Peyer's patch (tissue), 4 donors: Measurements from ENCODE around the gene VPS50.

Experiments used
- POLR2A ChIP-seq, 2 donors: fragments of 450-650 bp; IDR thresholded peaks; one replicate each; pipeline ENCODE4 v1.5.1; 2017; ENCODE audit warnings: antibody characterized with exemption in 2 of 2, mild to moderate bottlenecking in 2 of 2, moderate library complexity in 2 of 2
- TF ChIP-seq, protein P1 (sequence below), 6 experiments: fragments of 450-650 bp in 4 of 6; fragments of 200-600 bp in 2 of 6; sonication (generic) in 1 of 6; IDR thresholded peaks; one replicate each; pipeline ENCODE4 v1.5.1; 2017 to 2019; ENCODE audit warnings: antibody characterized with exemption in 6 of 6, mild to moderate bottlenecking in 3 of 6, moderate library complexity in 1 of 6

DNA sequence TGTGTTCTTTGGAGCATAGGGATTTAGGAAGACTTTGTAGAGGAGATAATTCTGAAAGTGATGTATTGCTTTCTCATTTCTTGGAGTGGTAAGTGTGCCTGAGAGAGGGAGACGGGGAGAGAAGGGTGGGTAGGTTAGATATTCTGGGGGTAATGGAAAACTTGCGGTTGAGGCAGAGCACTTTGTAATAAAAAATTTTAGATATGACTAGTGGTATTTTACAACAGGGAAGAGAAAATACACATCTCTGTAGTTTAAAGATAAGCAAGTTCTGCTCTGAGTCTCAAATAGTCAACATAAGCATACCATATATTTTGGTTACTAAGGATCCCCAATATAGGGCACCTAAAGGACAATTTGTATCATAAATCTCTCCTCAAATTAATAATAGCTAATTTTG, 6.6 kb downstream of the VPS50 start:
- TF ChIP-seq, protein P1, sequence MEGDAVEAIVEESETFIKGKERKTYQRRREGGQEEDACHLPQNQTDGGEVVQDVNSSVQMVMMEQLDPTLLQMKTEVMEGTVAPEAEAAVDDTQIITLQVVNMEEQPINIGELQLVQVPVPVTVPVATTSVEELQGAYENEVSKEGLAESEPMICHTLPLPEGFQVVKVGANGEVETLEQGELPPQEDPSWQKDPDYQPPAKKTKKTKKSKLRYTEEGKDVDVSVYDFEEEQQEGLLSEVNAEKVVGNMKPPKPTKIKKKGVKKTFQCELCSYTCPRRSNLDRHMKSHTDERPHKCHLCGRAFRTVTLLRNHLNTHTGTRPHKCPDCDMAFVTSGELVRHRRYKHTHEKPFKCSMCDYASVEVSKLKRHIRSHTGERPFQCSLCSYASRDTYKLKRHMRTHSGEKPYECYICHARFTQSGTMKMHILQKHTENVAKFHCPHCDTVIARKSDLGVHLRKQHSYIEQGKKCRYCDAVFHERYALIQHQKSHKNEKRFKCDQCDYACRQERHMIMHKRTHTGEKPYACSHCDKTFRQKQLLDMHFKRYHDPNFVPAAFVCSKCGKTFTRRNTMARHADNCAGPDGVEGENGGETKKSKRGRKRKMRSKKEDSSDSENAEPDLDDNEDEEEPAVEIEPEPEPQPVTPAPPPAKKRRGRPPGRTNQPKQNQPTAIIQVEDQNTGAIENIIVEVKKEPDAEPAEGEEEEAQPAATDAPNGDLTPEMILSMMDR (IDR thresholded peaks at IDR 0.05), result no peak
- no peak for TF ChIP-seq POLR2A (IDR thresholded peaks at IDR 0.05)
